Measurements from ENCODE around the gene MRPL39. TPM values are rescaled to one million over a fixed set of nuclear protein-coding genes. Genes with fewer than 3 reads are reported as not detected.
A peak's percentile ranks its signal among the peaks of the same experiment; 100 is the strongest.

Gene MRPL39
- total and polyA plus RNA-seq, 12 donors: 39.3 to 73.6 (median 52.7) TPM

DNA sequence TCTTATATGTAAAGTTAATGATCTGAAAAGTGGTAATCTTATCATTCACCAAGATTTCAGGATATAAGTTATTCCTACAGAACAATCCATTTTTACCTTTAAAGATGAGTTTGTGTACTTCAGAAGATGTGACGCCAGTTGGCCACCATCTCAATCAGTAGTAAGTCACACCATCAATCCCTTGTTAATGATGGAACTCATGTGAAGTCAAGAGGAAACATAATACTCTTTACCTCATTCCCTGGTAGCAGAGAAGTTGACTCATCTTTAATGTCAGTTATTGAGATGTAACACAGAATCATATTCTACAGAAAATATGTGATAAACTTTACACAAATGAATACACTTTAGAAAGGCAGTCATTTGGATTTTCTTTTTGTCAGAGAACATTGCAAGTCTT lies 38.2 kb downstream of the MRPL39 start:
- no peaks in the 10 kb centered on the region for H3K9me3 ChIP-seq
- ATAC-seq: no peak
- H3K27me3 ChIP-seq: no peaks in the 10 kb centered on the region
- no peak for DNase-seq
- no peak overlapping the region for H3K27ac ChIP-seq
- TF ChIP-seq, protein P1, sequence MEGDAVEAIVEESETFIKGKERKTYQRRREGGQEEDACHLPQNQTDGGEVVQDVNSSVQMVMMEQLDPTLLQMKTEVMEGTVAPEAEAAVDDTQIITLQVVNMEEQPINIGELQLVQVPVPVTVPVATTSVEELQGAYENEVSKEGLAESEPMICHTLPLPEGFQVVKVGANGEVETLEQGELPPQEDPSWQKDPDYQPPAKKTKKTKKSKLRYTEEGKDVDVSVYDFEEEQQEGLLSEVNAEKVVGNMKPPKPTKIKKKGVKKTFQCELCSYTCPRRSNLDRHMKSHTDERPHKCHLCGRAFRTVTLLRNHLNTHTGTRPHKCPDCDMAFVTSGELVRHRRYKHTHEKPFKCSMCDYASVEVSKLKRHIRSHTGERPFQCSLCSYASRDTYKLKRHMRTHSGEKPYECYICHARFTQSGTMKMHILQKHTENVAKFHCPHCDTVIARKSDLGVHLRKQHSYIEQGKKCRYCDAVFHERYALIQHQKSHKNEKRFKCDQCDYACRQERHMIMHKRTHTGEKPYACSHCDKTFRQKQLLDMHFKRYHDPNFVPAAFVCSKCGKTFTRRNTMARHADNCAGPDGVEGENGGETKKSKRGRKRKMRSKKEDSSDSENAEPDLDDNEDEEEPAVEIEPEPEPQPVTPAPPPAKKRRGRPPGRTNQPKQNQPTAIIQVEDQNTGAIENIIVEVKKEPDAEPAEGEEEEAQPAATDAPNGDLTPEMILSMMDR (IDR thresholded peaks at IDR 0.05): no peak
- intact Hi-C loops (cut with DNase I): loop anchor here in 5 of 10 donors (10.0 kb wide), 3 partner anchors 64 to 144 kb away; no protein-coding TSS in a partner anchor
- peaks cover 0 to 48% (median 3%) of the 10 kb centered on the region in 9 donors for H3K4me1 ChIP-seq
- H3K4me3 ChIP-seq: no peak overlapping the region
- H3K36me3 ChIP-seq: peaks cover 0 to 35% (median 0%) of the 10 kb centered on the region in 9 donors
- 88 to 97% methylated on average over 1 of the region's 1 CpG for WGBS, 2 donors

DNA sequence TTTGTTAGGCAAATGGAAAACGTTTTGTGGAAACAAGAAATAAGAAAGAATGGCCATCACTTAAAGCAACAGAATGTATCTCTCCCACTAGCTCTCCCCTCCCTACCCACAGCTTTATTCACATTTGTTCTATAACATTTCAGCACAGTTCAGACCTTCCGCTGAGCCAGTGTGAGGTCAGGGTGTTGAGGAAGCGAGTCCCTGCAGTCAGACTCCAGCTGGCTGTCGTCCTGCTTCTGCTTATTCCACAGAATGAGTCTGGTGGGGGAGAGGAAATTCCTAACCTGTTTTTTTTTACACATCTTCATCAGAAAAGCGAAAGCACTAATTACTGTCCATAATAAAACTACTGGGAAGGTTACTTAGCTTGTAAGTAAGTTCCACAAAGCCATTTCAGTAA lies 39.0 kb downstream of the MRPL39 start:
- TF ChIP-seq, protein P1 (IDR thresholded peaks at IDR 0.05): no peak
- Histone ChIP-seq H3K27ac (peak overlapping the region in 4 of 10 donors; percentile 4 to 45 (median 25)), H3K9me3 (no peaks in the 10 kb centered on the region), H3K4me1 (peaks cover 0 to 48% (median 3%) of the 10 kb centered on the region in 9 donors), H3K4me3 (peak overlapping the region in 2 of 10 donors; percentile 10 to 27), H3K27me3 (no peaks in the 10 kb centered on the region), H3K36me3 (peaks cover 0 to 35% (median 0%) of the 10 kb centered on the region in 9 donors)
- DNase-seq (peak; percentile 11 to 44), ATAC-seq (peak; percentile 55 to 94 (median 82))
- WGBS, 2 donors: 37 to 51% methylated on average over 5 of the region's 5 CpGs
- intact Hi-C loops (cut with DNase I): loop anchor here in 5 of 10 donors (10.0 kb wide), 3 partner anchors 63 to 143 kb away; no protein-coding TSS in a partner anchor

DNA sequence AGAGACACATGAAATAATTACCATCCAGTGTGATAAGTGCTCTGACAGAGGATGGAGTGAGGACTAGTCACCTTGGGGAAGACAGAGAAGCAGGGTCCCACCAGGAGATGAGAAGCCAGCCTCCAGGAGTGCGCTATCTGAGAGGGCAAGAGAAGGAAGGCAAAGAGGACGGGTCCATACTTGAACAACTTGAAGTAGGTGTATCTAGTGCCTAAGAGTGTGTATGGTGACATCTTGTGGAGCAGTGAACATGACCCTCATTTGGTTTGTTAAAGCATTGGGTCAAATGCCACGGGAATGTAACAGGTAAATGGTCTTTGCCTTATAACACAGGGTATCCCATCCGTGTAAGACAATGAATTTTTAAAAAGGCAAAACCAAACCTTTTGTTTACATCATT lies 39.8 kb downstream of the MRPL39 start:
- DNase-seq (no peak), ATAC-seq (no peak)
- H3K4me1 ChIP-seq: peaks cover 0 to 48% (median 7%) of the 10 kb centered on the region in 9 donors
- intact Hi-C loops (cut with DNase I): loop anchor here in 5 of 10 donors (10.0 kb wide), 3 partner anchors 63 to 143 kb away; no protein-coding TSS in a partner anchor
- H3K27me3 ChIP-seq: no peaks in the 10 kb centered on the region
- peaks cover 0 to 35% (median 0%) of the 10 kb centered on the region in 9 donors for H3K36me3 ChIP-seq
- no peak overlapping the region for H3K4me3 ChIP-seq
- peak overlapping the region in 1 of 10 donors; percentile 32 for H3K27ac ChIP-seq
- no peaks in the 10 kb centered on the region for H3K9me3 ChIP-seq
- TF ChIP-seq, protein P1 (IDR thresholded peaks at IDR 0.05): no peak
- 92 to 95% methylated on average over 4 of the region's 4 CpGs for WGBS, 2 donors

DNA sequence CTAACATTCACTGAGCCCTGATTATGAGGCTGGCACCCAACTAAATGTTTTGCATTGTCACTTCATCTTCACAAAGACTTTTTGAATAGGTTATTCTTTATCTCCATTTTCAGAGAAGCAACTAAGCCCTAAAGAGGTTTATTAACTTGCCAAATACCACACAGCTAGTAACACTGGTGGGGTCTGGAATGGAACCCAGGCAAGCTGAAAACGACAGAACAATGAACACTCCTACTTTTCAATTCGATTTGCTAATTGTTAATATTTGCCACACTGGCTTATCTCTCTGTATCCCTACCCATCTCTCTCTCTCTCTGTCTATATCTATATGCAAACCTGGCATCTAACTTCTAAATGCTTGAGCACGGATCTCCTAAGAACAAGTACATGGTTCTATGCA lies 40.6 kb downstream of the MRPL39 start:
- TF ChIP-seq, protein P1 (IDR thresholded peaks at IDR 0.05): no peak
- no peak for DNase-seq
- Histone ChIP-seq H3K27me3 (no peaks in the 10 kb centered on the region), H3K27ac (no peak overlapping the region), H3K36me3 (peaks cover 0 to 33% (median 0%) of the 10 kb centered on the region in 9 donors), H3K9me3 (no peaks in the 10 kb centered on the region), H3K4me1 (peaks cover 0 to 50% (median 10%) of the 10 kb centered on the region in 9 donors), H3K4me3 (no peak overlapping the region)
- ATAC-seq: no peak
- WGBS, 2 donors: 94% methylated on average over 3 of the region's 3 CpGs
- intact Hi-C loops (cut with DNase I): loop anchor here in 5 of 10 donors (10.0 kb wide), 3 partner anchors 62 to 142 kb away; no protein-coding TSS in a partner anchor

Measured in heart right ventricle (tissue), 16 donors.